HEK293T (cell line): ENCODE data around the gene NANOS2.

Source experiments
- CTCF ChIA-PET: fragments of 350-600 bp; formaldehyde crosslinking; extraction: SDS; loops from one replicate; lab custom pipeline; 2021; ENCODE audit warnings: antibody characterized with exemption, inconsistent platforms; lab: Yijun Ruan, JAX
- POLR2A ChIA-PET: fragments of 350-600 bp; formaldehyde crosslinking; extraction: SDS; loops from one replicate; lab custom pipeline; 2020; ENCODE audit warnings: antibody characterized with exemption, inconsistent platforms; lab: Yijun Ruan, JAX
- DNase-seq: peaks from one replicate; pipeline ENCODE4 v3.0.0; 2012; ENCODE audit warnings: mixed read lengths; ENCODE audit errors: extremely low spot score
- ARNT ChIP-seq: fragments of 450-650 bp; IDR thresholded peaks from 2 replicates; pipeline ENCODE4 v1.6.1; 2017; ENCODE audit warnings: mild to moderate bottlenecking
- BHLHE40 ChIP-seq: fragments of 450-650 bp; IDR thresholded peaks from 2 replicates; pipeline ENCODE4 v1.6.1; 2016; ENCODE audit warnings: mild to moderate bottlenecking, moderate library complexity, borderline replicate concordance
- CTBP1 ChIP-seq: fragments of 450-650 bp; IDR thresholded peaks from 2 replicates; pipeline ENCODE4 v1.6.1; 2016; ENCODE audit warnings: borderline replicate concordance
- ELF4 ChIP-seq: fragments of 450-650 bp; IDR thresholded peaks from 2 replicates; pipeline ENCODE4 v1.6.1; 2017; ENCODE audit warnings: antibody characterized with exemption
- FOXA1 ChIP-seq: fragments of 450-650 bp; IDR thresholded peaks from 2 replicates; pipeline ENCODE4 v1.6.1; 2016; ENCODE audit warnings: mild to moderate bottlenecking
- FOXK2 ChIP-seq: fragments of 450-650 bp; IDR thresholded peaks from 2 replicates; pipeline ENCODE4 v1.6.1; 2016; ENCODE audit warnings: mild to moderate bottlenecking
- FOXM1 ChIP-seq: fragments of 450-650 bp; IDR thresholded peaks from 2 replicates; pipeline ENCODE4 v1.6.1; 2017; ENCODE audit warnings: mild to moderate bottlenecking, borderline replicate concordance
- HDGF ChIP-seq: fragments of 450-650 bp; IDR thresholded peaks from 2 replicates; pipeline ENCODE4 v1.6.1; 2017; ENCODE audit warnings: antibody characterized with exemption, borderline replicate concordance
- L3MBTL2 ChIP-seq: fragments of 450-650 bp; conservative IDR thresholded peaks from 2 replicates; pipeline ENCODE4 v1.6.1; 2016; ENCODE audit warnings: mild to moderate bottlenecking
- LEF1 ChIP-seq: fragments of 450-650 bp; IDR thresholded peaks from 2 replicates; pipeline ENCODE4 v1.6.1; 2017; ENCODE audit warnings: mild to moderate bottlenecking, borderline replicate concordance
- NFRKB ChIP-seq: fragments of 450-650 bp; IDR thresholded peaks from 2 replicates; pipeline ENCODE4 v1.6.1; 2016; ENCODE audit warnings: mild to moderate bottlenecking, moderate library complexity
- SP1 ChIP-seq: fragments of 450-650 bp; IDR thresholded peaks from 2 replicates; pipeline ENCODE4 v1.6.1; 2017
- SUZ12 ChIP-seq: fragments of 450-650 bp; IDR thresholded peaks from 2 replicates; pipeline ENCODE4 v1.6.1; 2016; ENCODE audit warnings: mild to moderate bottlenecking
- TARDBP ChIP-seq: fragments of 450-650 bp; IDR thresholded peaks from 2 replicates; pipeline ENCODE4 v1.6.1; 2016
- ZNF384 ChIP-seq: fragments of 450-650 bp; IDR thresholded peaks from 2 replicates; pipeline ENCODE4 v1.6.1; 2016
- TF ChIP-seq, protein P1 (sequence below): fragments of 450-650 bp; IDR thresholded peaks from 2 replicates; pipeline ENCODE4 v1.6.1; 2016

Gene NANOS2

DNA sequence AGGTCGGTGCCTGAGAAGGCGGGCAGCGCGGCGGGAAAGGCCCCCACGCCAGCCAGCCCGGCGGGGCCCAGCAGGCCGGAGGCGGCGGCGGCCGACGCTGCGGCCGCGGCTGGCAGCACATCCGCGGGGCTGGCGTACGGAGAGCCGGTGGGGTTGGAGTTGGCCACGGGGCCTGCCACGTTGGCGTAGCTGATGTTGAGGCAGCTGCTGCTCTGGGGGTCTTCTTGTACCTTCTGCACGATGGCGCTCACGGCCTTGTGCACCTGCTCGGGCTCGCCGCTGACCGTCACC lies 25.9 kb upstream of the NANOS2 start:
- TF ChIP-seq FOXM1: no peak
- no peak for TF ChIP-seq L3MBTL2
- TF ChIP-seq FOXK2: no peak
- TF ChIP-seq HDGF: no peak
- no peak for TF ChIP-seq LEF1
- TF ChIP-seq TARDBP: no peak
- TF ChIP-seq, protein P1, sequence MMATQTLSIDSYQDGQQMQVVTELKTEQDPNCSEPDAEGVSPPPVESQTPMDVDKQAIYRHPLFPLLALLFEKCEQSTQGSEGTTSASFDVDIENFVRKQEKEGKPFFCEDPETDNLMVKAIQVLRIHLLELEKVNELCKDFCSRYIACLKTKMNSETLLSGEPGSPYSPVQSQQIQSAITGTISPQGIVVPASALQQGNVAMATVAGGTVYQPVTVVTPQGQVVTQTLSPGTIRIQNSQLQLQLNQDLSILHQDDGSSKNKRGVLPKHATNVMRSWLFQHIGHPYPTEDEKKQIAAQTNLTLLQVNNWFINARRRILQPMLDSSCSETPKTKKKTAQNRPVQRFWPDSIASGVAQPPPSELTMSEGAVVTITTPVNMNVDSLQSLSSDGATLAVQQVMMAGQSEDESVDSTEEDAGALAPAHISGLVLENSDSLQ: no peak
- no peak for TF ChIP-seq SUZ12
- no peak for TF ChIP-seq ELF4
- TF ChIP-seq ARNT: no peak
- ChIA-PET POLR2A (no interaction called here), CTCF (interaction anchor here (0.6 kb wide), 1 partner anchor 21 kb away, joined by 3 read pairs; no protein-coding TSS in a partner anchor)
- no peak for DNase-seq

DNA sequence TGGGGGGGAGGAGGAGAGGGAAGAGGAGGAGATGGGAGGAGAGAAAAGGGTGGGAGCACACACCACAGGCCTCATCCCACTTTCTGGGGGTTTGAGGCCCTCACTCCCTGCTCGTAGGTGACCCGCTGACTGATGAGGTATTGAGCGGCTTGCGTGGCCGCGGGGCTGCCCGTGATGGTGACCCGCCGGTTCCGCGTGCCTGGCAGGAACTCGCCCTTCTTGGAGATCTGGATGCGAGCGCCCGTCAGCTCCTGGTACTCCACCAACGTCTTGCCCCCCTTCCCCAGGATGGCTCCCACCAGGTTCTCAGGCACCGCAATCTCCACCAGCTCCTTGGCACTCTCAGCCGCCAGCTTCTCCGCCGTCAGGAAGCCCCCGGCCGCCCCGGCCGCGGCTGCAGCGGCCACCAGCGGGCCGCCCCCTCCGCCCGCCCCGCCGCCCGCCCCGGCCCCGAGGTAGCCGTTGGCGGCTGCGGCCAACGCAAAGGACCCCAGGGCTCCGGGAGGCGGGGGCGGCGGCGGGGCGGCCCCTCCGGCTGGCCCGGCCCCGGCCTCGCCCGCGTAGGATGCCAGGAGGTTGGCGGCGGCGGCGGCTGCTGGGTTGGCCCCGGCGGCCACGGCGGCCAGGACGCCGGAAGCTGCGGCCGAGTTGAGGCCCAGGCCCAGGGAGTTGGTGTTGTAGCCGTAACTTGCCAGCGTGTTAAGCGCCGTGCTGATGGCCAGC lies 25.4 kb upstream of the NANOS2 start:
- ChIA-PET CTCF (interaction anchor here (0.6 kb wide), 1 partner anchor 21 kb away, joined by 3 read pairs; no protein-coding TSS in a partner anchor), POLR2A (no interaction called here)
- TF ChIP-seq, protein P1: no peak
- TF ChIP-seq HDGF (no peak), NFRKB (no peak), BHLHE40 (no peak)
- DNase-seq: no peak

DNA sequence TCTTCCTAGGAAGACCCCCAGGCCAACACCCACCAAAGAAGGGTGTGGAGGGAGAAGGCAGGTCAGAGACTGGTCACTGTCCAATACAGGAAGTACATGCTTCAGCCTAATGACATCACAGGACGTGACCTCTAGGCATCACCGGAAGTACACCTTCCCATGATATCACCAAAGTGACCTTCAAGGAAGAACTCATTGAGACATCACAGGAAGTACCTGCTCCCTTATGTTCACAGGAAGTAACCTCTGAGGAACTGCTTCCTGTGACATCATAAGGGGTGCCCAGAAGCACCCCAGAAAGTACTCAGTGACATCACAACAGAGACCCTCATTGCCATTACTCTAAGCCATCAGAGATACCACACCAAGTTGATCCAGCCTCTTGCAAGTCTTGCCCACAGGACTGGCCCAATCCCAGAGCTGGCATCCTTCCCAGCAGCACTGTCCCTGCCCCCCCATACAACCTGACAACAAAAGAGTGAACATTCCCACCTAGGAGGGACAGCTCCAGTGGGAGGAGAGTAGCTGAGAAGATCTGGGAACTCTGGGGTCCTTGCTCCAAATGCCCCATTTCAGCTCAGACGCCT lies 24.2 kb upstream of the NANOS2 start:
- TF ChIP-seq NFRKB (no peak), BHLHE40 (no peak), ARNT (no peak), FOXA1 (no peak), TARDBP (no peak)
- DNase-seq: no peak
- CTCF ChIA-PET: no interaction called here
- POLR2A ChIA-PET: no interaction called here

DNA sequence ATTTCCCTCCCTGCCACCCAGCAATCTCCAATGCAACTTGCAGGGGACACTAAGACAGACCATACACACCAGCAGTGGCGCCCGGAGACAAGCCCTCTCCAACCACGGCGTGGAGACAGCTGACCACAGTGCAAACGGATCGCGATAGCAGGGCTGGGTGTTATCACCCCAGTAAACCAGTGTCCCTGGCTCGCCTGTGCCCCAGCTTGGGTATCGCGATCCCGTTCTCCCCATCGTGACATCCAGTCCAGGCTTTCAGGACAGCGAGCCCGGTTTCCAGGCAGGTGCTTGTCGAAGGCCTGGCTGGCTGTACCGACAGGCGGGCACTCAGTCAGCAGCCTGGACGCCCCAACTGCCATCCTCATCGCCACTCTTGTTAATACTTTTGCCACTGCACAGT lies 20.7 kb upstream of the NANOS2 start:
- CTCF ChIA-PET: no interaction called here
- no peak for DNase-seq
- POLR2A ChIA-PET: no interaction called here
- TF ChIP-seq LEF1 (no peak), ZNF384 (no peak), L3MBTL2 (no peak), TARDBP (no peak)

DNA sequence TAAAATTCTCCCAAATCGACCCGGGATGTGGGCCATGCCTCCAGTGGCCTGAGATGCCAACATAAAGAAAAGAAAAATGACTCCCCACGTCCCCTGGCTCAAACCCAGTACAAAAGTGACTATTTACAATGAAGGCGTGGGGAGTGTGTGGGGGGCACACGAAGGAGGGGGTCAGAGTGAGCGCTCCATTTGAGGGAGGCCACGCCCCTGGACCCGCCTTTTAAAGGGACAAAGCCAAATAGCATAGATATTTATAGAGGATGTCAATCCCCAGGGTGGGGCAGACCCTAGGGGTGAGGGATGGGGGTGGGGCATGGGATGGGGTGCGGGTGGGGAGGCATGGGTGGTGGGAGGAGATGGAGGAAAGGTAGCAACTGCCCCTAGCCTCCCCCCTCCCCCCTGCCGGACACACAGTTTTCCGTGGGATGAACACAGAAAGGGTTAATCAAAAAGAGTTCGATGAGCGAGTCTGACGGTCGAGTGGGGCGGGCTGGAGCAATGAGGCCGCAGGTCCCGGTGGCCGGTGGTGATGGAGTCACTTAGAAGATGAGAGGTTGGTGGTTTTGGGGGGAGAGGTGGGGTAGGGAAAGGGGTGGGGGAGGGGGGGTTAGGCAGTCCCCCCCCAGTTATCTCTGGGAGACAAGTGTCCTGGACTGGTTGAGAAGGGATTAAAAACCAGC lies 20.1 kb upstream of the NANOS2 start:
- DNase-seq: no peak
- ChIA-PET POLR2A (no interaction called here), CTCF (interaction anchor here (1.1 kb wide), 1 partner anchor 13 kb away, joined by 3 read pairs; no protein-coding TSS in a partner anchor)
- TF ChIP-seq BHLHE40 (no peak), SP1 (peak; percentile 61; the same call in 1 of the 2 replicates)

DNA sequence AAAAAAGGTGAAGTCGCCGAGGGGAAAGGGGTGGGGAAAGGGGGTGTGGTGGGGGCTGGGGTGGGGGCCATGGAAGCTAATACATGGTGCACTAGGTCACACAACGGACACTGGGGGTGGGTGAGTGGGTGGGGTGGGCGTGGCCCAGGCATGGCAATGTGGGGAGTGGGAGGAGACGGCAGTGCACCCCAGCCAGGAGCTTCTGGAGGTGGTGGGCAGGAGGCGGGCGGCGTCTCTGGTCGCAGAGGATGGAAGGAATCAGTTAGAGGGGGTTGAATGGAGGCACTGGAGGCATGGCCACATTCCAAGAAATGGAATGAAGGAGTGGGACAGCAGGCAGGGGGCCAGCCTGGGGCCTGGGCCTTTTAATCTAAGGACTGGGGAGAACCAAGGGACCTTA lies 19.2 kb upstream of the NANOS2 start:
- no peak for DNase-seq
- POLR2A ChIA-PET: no interaction called here
- CTCF ChIA-PET: interaction anchor here (1.1 kb wide), 1 partner anchor 14 kb away, joined by 3 read pairs; no protein-coding TSS in a partner anchor
- TF ChIP-seq ARNT: no peak
- TF ChIP-seq, protein P1: no peak
- TF ChIP-seq L3MBTL2: no peak
- no peak for TF ChIP-seq ELF4
- TF ChIP-seq HDGF: no peak
- no peak for TF ChIP-seq BHLHE40
- TF ChIP-seq FOXM1: no peak
- TF ChIP-seq NFRKB: no peak
- TF ChIP-seq FOXA1: no peak
- no peak for TF ChIP-seq CTBP1
- TF ChIP-seq LEF1: no peak
- no peak for TF ChIP-seq ZNF384

DNA sequence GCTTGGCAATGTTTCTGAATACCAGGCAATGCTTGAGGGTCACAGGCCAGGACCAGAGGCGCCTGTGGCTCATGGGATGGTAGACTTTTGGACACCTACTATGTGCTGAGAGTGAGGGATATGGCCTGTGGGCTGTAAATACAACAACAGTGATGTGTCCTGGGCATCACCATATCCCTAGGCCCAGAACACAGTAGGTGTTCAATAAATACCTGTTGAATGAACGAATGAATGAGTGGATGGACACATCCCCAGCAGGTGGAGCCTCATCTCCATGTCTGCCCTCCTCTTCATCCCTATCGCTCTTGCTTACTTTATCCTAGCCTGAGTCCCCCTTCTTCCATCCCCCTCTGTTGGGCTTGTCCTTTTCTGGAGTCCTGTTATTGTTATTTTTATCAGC lies 16.5 kb upstream of the NANOS2 start:
- no peak for TF ChIP-seq ARNT
- no peak for TF ChIP-seq FOXM1
- no peak for TF ChIP-seq ELF4
- no peak for TF ChIP-seq NFRKB
- no peak for TF ChIP-seq LEF1
- TF ChIP-seq ZNF384: no peak
- no peak for TF ChIP-seq HDGF
- no peak for TF ChIP-seq BHLHE40
- TF ChIP-seq SP1: no peak
- no peak for TF ChIP-seq SUZ12
- TF ChIP-seq TARDBP: no peak
- TF ChIP-seq, protein P1: no peak
- TF ChIP-seq FOXK2: no peak
- TF ChIP-seq L3MBTL2: no peak
- TF ChIP-seq FOXA1: no peak
- TF ChIP-seq CTBP1: no peak
- POLR2A ChIA-PET: no interaction called here
- CTCF ChIA-PET: no interaction called here
- DNase-seq: no peak
